Jurkat, Clone E6-1 (cell line): ENCODE measurements around the gene RCL1.
"Not testable (repeated sequence)": the region's sequence is repeated elsewhere in the genome, so short reads cannot be mapped to it uniquely, and the experiment has no call there.

Source experiments
- DNase-seq: peaks from one replicate; pipeline ENCODE4 v3.0.0-alpha.2; 2011; ENCODE audit warnings: low read depth, low spot score
- H3K4me3 ChIP-seq: 2 replicates; pipeline ENCODE4 v1.5.1; 2011; ENCODE audit warnings: mild to moderate bottlenecking, low read length, control low read depth, moderate library complexity

Gene RCL1

DNA sequence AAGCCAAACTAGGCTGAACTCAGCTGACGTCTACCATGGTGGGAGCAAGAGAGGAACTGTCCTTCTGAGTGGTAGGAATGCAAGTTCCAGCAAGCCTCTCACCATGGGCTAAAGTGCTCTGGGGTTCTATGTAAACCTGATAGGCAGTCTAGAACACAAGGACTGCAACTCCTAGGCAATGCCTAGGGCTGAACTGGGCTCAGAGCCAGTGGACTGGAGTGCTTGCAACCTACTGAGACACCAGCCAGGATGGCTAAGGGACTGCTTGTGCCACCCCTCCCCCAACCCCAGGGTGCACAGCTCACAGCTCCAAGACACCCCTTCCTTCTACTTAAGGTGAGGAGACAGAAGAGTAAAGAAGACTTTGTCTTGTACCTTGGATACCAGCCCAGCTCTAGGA, 12.1 kb upstream of the RCL1 start:
- no peak for DNase-seq
- no peak overlapping the region for H3K4me3 ChIP-seq

DNA sequence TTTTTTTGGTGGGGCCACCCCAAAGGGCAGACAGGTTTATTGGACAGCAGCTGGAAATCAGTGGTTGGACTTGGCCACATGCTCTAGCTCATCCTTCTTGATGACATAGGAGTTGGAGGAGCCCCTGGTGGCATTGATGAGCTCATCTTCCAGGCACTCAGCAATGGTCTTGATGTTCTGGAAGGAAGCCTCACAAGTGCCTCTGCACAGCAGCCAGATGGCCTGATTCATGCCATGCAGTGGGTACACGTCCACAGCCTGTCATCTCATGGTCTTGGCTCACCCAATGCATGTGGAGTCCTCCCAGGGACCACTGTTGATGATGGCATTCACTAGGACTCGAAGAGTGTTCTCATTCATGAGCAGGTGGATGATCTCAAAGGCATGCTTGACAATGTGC, 11.3 kb upstream of the RCL1 start:
- no peak for DNase-seq

DNA sequence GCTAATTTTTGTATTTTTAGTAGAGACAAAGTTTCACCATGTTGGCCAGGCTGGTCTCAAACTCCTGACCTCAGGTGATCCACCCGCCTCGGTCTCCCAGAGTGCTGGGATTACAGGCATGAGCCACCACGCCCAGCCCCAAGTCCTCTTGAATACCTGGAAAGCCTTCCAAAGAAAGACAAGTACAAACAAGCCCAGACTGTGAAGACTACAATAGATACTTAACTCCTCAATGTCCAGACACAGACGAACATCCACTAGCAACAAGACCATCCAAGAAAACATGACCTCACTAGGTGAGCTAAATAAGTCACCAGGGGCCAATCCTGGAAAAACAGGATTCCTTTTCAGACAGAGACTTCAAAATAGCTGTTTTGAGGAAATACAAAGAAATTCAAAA, 9.6 kb upstream of the RCL1 start:
- DNase-seq, result not testable (repeated sequence)

More for the DNA sequence above, 11.3 kb upstream of the RCL1 start:
- H3K4me3 ChIP-seq, result no peak overlapping the region

DNA sequence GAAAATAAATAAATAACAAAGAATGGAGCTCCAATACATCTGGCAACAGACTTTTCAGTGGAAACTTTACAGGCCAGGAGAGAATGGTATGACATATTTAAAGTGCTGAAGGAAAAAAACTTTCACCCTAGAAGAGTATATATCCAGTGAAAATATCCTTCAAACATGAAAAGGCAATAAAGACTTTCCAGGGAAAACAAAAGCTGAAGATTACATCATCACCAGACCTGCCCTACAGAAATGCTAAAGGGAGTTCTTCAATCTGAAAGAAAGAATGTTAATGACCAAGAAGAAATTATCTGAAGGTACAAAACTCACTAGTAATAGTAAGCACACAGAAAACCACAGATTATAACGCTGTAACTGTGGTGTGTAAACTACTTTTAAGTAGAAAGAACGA, 8.3 kb upstream of the RCL1 start:
- no peak for DNase-seq

More for the DNA sequence above, 9.6 kb upstream of the RCL1 start:
- H3K4me3 ChIP-seq, result not testable (repeated sequence)

DNA sequence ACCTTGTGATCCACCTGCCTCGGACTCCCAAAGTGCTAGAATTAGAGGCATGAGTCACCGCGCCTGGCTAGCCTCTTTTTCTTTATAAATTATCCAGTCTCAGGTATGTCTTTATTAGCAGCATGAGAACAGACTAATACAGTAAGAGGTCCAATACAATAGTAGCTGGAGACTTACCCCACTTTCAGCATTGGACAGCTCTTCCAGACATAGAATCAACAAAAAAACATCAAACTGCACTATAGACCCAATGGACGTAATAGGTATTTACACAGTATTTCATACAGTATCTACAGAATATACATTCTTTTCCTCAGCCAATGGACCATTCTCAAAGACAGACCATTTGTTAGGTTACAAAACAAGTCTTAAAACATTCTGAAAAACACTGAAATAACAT, 6.1 kb upstream of the RCL1 start:
- no peak for DNase-seq
- H3K4me3 ChIP-seq, result no peak overlapping the region

More for the DNA sequence above, 8.3 kb upstream of the RCL1 start:
- H3K4me3 ChIP-seq, result no peak overlapping the region

DNA sequence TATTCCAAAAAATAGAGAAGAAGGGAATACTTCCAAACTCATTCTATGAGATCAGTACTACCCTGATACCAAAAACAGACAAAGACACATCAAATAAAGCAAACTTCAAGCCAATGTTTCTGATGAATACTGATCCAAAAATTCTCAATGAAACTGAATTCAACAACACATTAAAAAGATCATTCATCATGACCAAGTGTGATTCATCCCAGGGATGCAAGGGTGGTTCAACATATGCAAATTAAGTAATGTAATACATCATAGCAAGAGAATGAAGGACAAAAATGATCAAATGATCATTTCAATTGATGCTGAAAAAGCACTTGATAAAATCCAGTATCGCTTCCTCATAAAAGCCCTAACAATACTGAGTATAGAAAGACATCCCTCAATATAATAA, 4.9 kb upstream of the RCL1 start:
- no peak for DNase-seq
- no peak overlapping the region for H3K4me3 ChIP-seq

DNA sequence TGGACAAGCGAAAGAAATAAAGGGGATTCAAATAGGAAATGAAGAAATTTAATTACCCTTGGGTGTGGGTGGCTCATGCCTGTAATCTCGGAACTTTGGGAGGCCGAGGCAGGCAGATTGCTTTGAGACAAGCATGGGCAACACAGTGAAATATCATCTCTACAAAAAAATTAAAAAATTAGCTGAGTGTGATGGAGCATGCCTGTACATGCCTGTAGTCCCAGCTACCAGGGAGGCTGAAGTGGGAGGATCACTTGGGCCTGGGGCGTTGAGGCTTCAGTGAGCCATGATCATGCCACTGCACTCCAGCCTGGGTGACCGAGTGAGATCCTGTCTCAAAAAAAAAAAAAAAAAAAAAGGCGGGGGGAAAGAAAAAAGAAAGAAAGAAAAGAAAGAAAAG, 4.0 kb upstream of the RCL1 start:
- DNase-seq, result no peak
- H3K4me3 ChIP-seq, result no peak overlapping the region

DNA sequence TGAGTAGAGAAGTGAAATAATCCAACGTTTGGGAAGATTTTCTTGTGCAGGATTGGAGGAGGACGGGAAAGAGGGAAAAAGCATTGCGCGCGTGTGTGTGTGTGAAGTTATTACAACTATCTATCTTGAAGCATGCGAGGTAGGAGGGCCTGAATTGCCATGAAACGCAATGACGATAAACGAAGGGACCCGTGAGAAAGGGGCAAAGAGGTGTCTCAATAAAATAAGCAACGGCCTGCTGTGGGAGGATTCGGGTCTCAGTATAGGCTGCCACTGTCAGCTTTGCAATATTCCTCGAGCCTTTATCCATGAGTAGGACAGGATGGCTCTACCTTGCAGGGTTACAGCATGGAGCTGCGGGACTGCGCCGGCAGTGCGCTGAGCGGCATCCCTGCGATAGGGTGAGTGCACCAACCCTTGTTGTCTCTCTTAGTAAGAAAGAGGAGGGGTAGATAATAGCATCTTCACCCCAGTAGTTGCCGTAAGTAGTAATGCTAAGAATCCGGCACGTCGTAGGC, 631 bp upstream of the RCL1 start:
- no peak for DNase-seq
- H3K4me3 ChIP-seq, result peak overlapping the region; percentile 71

DNA sequence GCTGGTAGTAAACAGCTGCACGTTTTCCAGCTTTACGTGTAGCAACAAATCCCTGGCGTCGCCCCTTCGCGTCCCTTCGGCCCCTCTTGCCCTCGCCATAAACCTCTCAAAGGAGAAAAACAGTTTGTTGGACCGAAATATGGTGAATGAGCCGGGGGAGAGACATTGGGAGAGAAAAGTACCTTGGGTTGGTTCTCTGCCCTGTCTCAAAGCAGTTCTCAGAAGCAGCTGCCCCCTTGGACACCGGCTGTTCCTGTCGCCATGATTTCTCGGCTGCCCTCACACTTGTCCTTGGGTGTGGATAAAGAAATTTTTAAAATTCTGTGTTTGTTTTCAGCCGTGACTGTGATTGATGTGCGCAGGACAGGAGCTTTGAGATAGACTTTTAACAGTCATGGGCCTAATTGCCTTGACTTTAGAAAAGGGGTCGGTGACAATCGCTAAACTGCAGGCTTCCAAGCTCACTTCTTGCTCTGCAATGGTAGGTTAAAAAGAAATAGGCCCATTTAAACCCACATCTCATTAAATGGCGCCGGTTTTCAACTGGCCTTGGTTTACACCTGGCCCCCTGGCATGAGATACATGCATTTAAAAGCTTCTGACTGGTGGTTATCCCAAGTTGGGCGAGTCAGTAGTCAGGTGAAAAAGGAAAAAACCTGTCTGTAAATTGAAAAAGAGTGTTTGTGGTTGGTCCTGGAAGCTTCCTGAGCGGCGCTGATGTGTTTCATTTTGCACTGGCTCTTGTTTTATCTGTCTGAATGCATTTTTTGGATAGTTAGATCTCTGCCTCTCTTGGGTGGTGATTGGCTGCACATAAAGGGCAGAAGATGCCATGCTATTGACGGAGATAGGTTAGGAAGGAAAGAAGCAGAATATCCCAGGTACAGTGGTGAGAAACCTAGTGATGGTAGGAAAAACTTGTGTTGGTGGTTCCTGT, 983 bp downstream of the RCL1 start:
- DNase-seq, result no peak
- H3K4me3 ChIP-seq, result peak overlapping the region; percentile 83

DNA sequence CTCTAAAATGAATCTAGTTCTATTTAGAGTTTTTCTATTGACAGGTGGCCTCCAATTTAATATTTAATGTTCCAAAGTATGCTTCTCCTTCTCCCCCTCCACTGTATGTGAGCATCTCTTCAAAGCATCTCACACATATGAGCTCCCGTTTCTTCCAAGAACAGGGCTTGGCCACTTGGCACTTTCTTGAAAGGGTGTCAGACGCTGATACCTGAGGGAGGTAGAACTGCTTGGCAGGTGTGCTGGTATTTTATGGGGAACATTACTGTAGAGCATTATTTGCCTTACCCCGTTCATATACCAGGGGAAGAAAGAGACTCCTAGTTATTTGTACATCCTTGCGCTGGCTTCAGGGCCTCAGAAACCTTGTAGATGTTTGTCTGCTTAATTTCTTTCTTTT, 1.9 kb downstream of the RCL1 start:
- no peak overlapping the region for H3K4me3 ChIP-seq
- DNase-seq, result no peak

DNA sequence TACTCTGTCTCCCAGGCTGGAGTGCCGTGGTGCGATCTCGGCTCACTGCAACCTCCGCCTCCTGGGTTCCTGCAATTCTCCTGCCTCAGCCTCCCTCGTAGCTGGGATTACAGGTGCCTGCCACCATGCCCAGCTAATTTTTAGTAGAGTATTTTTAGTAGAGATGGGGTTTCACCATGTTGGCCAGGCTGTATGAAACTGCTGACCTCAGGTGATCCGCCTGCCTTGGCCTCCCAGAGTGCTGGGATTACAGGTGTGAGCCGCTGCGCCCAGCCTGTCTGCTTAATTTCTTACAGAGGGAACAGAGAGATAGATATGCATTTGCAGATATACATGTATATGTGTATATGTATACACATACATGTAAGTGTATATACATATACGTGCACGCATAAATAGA, 2.4 kb downstream of the RCL1 start:
- DNase-seq, H3K4me3 ChIP-seq: not testable (repeated sequence)

DNA sequence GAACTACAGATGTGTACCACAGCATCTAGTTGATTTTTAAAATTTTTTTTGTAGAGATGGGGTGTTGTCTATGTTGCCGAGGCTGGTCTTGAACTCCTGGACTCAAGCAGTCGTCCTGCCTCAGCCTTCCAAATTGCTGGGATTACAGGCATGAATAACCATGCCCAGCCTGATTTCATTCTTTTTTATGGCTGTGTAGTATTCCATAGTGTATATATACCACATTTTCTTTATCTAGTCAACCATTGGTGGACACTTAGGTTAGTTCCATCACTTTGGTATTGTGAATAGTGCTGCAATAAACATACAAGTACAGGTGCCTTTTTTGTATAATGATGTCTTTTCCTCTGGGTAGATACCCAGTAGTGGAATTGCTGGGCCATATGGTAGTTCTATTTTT, 3.8 kb downstream of the RCL1 start:
- no peak for DNase-seq
- H3K4me3 ChIP-seq, result no peak overlapping the region

DNA sequence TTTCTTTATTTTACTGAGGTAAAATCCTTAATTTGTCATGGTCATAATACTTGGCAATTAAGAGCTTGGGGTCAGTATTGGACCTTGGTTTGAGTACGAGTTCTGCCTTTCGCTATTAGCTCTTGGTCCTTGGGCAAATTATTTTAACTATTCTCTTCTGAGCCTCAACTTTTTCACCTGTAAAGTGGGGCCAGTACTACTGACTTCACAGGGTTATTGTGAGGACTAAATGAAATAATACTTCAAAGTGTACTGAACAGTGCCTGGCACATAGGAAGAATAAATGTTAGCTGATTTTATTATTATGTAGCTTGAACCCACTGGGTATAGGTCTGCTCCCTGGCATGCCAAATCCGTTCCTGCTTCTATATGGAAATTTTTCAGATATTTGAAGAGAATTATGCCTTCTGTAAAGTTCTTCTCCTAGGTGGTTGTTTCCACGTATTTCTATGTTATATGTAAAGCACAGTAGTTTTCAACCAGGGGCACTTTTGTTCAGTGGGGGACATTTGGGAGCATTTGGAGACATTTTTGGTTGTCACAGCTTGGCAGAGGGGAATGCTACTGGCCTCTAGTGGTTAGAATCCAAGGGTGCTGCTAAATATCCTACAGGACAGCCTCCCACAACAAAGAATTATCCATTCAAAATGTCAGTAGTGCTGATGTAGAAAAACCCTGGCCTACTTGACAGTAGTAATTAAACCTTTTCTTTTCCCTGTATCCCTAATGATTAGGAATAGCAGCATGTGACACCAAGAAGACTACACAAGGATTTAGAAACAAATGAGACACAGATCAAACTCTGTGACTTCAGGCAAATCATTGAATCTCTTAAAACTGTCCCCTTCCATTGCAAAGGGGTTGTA, 4.5 kb downstream of the RCL1 start:
- no peak for DNase-seq
- no peak overlapping the region for H3K4me3 ChIP-seq

DNA sequence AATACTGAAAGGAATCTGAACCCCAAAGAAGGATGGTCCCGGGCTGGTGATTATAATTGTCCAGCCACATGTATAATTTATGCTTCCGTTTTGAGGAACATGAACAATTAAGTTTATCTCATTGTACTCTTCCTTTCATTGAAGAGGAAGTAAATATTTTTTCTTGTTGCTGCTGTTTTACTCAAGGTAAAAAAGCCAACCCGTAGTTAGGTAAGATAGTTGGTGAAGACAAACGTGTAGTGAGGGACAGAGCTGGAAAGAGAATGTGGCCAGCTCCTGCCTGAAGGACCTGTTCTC, 5.1 kb downstream of the RCL1 start:
- DNase-seq, result no peak
- no peak overlapping the region for H3K4me3 ChIP-seq

DNA sequence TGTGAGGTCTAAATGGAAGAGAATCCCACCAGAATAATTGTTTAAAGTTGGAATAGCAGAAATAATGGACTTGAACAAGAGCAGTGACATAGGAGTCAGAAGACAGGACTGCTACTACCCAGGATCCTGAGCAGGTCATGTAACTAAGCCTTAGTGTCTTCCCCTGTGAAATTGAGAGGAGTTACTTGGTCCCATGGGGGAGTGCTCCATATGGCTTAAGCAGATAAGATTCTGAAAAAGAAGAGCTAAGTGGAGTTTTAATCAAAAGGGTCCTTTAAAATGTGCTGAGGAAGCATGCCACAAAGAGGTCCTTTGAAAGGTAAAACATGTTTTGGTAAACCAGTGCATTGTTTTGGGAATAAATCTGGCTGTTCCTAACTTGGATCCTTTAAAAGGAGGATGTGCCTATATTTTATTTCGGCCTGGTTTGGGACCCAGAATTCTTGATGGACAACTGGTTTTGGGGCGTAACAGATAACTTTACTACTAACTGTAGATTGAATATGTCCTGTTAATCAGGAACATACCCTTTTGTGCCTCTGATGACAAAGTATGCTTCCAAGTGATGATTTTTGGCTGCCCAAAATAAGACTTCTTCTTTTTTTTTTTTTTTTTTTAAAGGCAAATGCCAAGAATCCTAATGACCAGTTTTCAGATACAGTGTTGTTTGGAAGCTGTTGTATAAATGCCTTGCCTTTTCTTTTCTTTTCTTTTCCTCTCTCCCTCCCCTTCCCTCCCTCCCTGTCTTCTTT, 5.7 kb downstream of the RCL1 start:
- DNase-seq, result no peak
- no peak overlapping the region for H3K4me3 ChIP-seq

DNA sequence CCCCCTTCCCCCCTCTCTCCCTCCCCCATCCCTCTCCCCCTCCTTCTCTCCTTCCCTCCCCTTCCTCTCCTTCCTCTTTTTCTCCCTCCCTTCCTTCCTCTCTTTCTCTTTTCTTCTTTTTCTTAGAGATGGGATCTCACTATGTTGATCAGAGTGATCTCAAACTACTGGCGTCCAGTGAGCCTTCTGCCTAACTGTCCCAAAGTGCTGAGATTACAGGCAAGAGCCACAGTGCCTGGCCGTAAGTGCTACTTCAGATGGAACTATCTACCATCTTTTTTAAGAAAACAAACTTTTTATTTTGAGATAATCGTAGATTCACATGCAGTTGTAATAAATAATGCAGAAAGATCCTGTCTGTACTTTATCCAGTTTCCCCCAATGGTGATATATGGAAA, 6.3 kb downstream of the RCL1 start:
- H3K4me3 ChIP-seq, result no peak overlapping the region
- no peak for DNase-seq

DNA sequence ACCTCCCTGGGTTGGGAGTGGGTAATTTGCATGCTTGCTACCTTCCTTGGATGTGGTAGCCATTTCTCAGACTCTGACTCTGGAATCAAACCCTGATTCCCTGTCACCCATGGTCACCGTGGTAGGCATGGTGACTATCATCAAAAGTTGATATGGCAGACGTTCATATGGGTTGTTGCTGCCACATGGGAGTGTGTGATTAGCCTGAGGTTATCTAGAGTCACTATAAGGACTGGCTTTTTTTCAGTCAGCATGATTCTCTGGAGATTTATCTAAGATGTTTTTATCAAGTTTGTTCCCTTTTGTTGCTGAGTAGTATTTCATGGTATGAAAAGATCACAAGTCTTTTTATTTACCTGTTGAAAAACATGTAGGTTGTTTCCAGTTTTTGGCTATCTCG, 7.0 kb downstream of the RCL1 start:
- no peak for DNase-seq
- no peak overlapping the region for H3K4me3 ChIP-seq

DNA sequence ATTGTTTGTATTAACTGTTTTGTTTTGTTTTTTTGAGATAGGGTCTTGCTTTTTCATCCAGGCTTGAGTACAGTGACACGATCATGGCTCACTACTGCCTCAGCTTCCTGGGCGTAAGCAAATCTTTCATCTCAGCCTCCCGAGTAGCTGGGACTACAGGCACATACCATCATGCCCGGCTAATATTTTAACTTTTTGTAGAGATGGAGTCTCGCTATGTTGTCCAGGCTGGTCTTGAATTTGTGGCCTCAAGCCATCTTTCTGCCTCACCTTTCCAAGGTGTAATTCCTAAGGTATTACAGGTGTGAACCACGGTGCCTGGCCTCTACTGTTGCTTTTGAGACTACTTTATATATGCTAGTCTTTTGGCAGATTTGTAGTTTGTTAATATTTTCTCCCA, 8.4 kb downstream of the RCL1 start:
- no peak overlapping the region for H3K4me3 ChIP-seq
- DNase-seq, result no peak

DNA sequence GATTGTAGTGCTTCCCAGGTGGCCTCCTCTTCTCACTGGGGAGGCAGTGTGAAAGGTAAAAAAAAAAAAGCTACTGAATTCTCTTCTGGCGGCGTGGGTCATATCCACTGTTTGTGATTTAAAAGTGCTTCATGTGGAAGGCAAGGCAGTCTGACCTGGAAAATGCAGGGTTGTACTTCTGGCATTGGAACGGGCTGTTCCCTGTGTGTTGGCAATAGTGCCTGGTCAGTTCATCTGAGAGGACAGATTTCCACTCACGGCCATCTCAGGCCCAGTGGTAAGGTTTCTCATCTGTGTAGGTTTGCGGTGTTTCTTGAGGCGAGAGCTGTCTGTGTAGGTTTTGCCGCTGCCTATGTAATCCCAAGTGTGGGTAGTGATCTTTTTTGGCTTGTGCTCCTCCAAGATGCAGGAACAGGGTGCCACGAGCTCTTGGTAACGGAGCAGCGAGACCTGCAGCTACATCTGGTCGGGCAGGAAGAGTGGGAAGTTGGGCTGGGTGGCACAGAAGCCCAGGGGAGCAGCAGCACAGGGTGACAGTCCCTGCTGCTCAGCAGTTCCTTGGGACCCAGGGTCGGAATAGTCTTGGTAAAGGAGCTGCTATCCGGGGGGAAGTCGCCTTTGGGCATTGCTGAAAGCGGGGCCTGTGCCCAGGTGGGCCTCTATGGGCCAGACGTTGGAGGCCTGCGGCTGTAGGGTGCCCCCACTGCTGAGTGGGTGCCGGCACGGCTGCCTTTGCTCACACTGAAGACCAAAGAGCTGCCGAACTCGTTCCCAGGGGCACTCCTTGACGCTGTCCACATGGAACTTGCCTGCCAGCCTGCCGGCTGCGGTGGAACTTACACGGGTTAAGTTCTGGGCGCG, 11.2 kb downstream of the RCL1 start:
- no peak overlapping the region for H3K4me3 ChIP-seq
- DNase-seq, result no peak
